Measurements from ENCODE around the gene PDZD2. TPM values are rescaled to one million over a fixed set of nuclear protein-coding genes. Genes with fewer than 3 reads are reported as not detected.

Gene PDZD2
- total and polyA plus RNA-seq, 9 donors, result 21.2 to 58.2 (median 37.8) TPM

GRCh38 chr5:32103521-32103920 lies 464.6 kb downstream of the PDZD2 start:
- no peak for DNase-seq
- intact Hi-C loops (cut with DNase I), result no loop called here
- no peak for TF ChIP-seq CTCF (IDR thresholded peaks at IDR 0.05)
- no peak for TF ChIP-seq EP300 (IDR thresholded peaks at IDR 0.05)
- TF ChIP-seq POLR2A (IDR thresholded peaks at IDR 0.05), result no peak
- WGBS, 3 donors, result 94 to 96% (median 94%) methylated on average over 12 of the region's 12 CpGs
- Histone ChIP-seq H3K9me3 (no peaks in the 10 kb centered on the region), H3K4me3 (no peak overlapping the region), H3K4me1 (ENCODE audit: insufficient read depth) (peaks cover 4% of the 10 kb centered on the region), H3K27me3 (no peaks in the 10 kb centered on the region), H3K36me3 (no peaks in the 10 kb centered on the region), H3K27ac (no peak overlapping the region)

GRCh38 chr5:32107291-32107690 lies 468.4 kb downstream of the PDZD2 start:
- Histone ChIP-seq H3K4me3 (no peak overlapping the region), H3K27me3 (no peaks in the 10 kb centered on the region), H3K9me3 (no peaks in the 10 kb centered on the region), H3K27ac (no peak overlapping the region), H3K36me3 (no peaks in the 10 kb centered on the region), H3K4me1 (ENCODE audit: insufficient read depth) (peaks cover 1% of the 10 kb centered on the region)
- WGBS, 3 donors, result 58 to 92% (median 77%) methylated on average over 4 of the region's 4 CpGs
- no peak for DNase-seq
- TF ChIP-seq EP300 (IDR thresholded peaks at IDR 0.05) (no peak), CTCF (IDR thresholded peaks at IDR 0.05) (no peak), POLR2A (IDR thresholded peaks at IDR 0.05) (no peak)
- intact Hi-C loops (cut with DNase I), result no loop called here

GRCh38 chr5:32108167-32108566 lies 469.2 kb downstream of the PDZD2 start:
- peaks cover 1% of the 10 kb centered on the region for H3K4me1 ChIP-seq (ENCODE audit: insufficient read depth)
- 86 to 91% (median 87%) methylated on average over 4 of the region's 4 CpGs for WGBS, 3 donors
- no peaks in the 10 kb centered on the region for H3K9me3 ChIP-seq
- H3K4me3 ChIP-seq, result no peak overlapping the region
- no peak for TF ChIP-seq EP300 (IDR thresholded peaks at IDR 0.05)
- no peak for TF ChIP-seq CTCF (IDR thresholded peaks at IDR 0.05)
- intact Hi-C loops (cut with DNase I), result no loop called here
- DNase-seq, result no peak
- H3K36me3 ChIP-seq, result no peaks in the 10 kb centered on the region
- H3K27ac ChIP-seq, result no peak overlapping the region
- no peaks in the 10 kb centered on the region for H3K27me3 ChIP-seq

- WGBS, 3 donors, result 90 to 92% (median 90%) methylated on average over 10 of the region's 10 CpGs
- Histone ChIP-seq H3K4me1 (ENCODE audit: insufficient read depth) (peaks cover 1% of the 10 kb centered on the region), H3K9me3 (no peaks in the 10 kb centered on the region), H3K27me3 (no peaks in the 10 kb centered on the region), H3K36me3 (no peaks in the 10 kb centered on the region), H3K27ac (no peak overlapping the region), H3K4me3 (no peak overlapping the region)
- TF ChIP-seq CTCF (IDR thresholded peaks at IDR 0.05), result no peak
- TF ChIP-seq EP300 (IDR thresholded peaks at IDR 0.05), result no peak
- no peak for TF ChIP-seq POLR2A (IDR thresholded peaks at IDR 0.05)
- intact Hi-C loops (cut with DNase I), result no loop called here
- DNase-seq, result no peak
Observed at GRCh38 chr5:32109236-32109635, 470.3 kb downstream of the PDZD2 start.
